HG03103 (cell line): Measurements from ENCODE around the gene MAT2B.

ENCODE experiments used
- ATAC-seq: cut with Tn5 transposase; IDR thresholded peaks from one replicate; pipeline ENCODE4 v1.9.1; 2021; ENCODE audit warnings: low read depth; ENCODE audit not compliant: unreplicated experiment

The MAT2B gene

GRCh38 chr5:163548649-163549048, 43.2 kb downstream of the MAT2B start:
- no peak for ATAC-seq

DNA sequence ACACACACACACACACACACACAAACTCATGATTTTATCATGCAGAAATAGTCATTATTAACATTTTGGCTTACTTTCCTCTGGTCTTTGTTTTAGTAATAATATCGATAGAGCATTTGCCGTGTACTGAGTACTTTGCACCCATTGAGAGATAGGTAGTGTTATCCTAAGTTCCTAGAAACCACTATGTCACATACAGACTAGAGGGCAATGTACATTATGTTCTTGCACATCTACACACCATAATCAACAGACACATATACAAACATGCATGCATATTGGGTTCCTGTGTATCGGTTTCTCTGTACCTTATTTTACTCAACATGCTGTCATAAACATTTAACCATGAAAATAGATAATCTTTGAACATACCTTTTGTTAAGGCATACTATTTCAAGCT, 45.7 kb downstream of the MAT2B start:
- no peak for ATAC-seq

- no peak for ATAC-seq
These were observed 47.1 kb downstream of the MAT2B start for GRCh38 chr5:163552536-163552935.

- no peak for ATAC-seq
These were observed 55.9 kb downstream of the MAT2B start for GRCh38 chr5:163561339-163561738.

DNA sequence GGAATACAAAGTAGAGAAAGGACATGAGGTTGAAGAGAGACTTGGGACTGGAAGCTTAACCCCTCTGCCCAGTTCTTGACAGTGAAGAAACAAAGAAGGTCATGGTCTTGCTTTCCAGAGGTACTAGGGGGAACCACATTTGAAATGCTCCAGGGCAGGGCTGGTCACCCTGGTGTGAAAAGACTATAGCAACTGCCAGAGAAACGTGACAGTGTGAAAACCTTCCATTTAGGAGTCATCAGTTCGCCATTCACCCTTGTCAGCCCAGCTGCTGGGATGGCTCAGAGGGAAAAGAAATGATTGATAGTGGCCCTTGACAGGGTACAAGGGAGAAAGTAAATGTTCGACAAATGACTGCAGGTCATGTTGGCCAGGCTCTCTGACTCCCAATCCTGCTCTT, 56.7 kb downstream of the MAT2B start:
- no peak for ATAC-seq

DNA sequence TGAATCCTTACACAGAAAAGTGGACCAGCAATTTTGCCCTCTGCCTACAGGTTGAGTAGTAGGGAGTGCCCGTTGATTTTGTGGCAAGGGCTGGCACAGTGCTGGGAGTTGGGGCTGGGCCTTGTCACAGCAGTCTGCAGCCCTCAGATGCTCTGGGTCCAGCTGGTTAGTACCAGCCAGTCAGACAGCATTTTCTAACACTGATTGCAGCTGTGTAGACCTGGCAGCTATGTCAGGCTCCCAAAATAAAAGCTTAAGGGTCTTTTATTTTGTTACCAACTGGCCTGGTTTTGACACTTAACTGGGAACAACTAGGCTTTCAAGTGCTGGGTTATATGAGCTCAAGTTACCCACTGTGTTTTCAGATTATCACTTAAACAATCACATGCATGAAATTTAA, 57.7 kb downstream of the MAT2B start:
- ATAC-seq: no peak

GRCh38 chr5:163563880-163564279, 58.5 kb downstream of the MAT2B start:
- ATAC-seq: no peak

GRCh38 chr5:163564321-163564938, 59.0 kb downstream of the MAT2B start:
- peak; percentile 41 for ATAC-seq

- peak; percentile 2 for ATAC-seq
These were observed 60.1 kb downstream of the MAT2B start for GRCh38 chr5:163565492-163565891.

GRCh38 chr5:163565931-163566608, 60.7 kb downstream of the MAT2B start:
- ATAC-seq: peak; percentile 57

DNA sequence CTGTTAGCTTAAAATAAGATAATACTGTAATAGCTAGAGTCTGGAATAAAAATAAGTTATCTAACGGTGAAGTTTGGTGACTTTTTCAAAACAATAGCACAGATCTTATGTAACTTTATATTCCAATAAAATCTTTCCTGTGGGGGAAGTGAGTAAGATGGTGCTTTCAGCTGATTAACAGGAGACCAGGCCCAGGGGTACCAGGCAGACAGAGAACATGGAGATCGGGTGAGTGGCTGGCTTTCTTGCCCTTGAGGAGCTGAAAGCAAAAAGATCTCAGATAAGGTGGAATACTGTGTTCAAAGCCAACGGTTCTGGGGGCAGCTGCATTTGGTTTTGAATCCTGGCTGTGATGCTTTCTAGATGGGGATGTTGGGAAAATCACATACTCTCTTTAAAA, 61.3 kb downstream of the MAT2B start:
- no peak for ATAC-seq

GRCh38 chr5:163567811-163568210, 62.4 kb downstream of the MAT2B start:
- ATAC-seq: no peak
